ENCODE results near the gene IGF2R.

- TF ChIP-seq CTCF (IDR thresholded peaks at IDR 0.05) (no peak), POLR2A (IDR thresholded peaks at IDR 0.05) (no peak), POLR2AphosphoS5 (IDR thresholded peaks at IDR 0.05; ENCODE audit: insufficient read depth in 1 of 2, low read depth in 1 of 2) (peak; percentile 16 to 21)
These were observed 8.9 kb upstream of the IGF2R start for GRCh38 chr6:159959976-159960384.

All from vagina (tissue), 2 donors.